Left renal cortex interstitium (tissue), 4 donors: Measurements from ENCODE around the gene CEP192. TPM values are rescaled to one million over a fixed set of nuclear protein-coding genes. Genes with fewer than 3 reads are reported as not detected.

Experiments
- DNase-seq, 4 donors: peaks; one replicate each; pipeline ENCODE4 v3.0.0-alpha.2; 2013; ENCODE audit warnings: low read depth in 4 of 4, low spot score in 2 of 4, missing footprints in 1 of 4
- polyA plus RNA-seq, 4 donors: library from polyadenylated mRNA; unstranded; fragments of 120-200 nt; gene quantifications; one replicate each; pipeline ENCODE4 v1.2.1, GENCODE V29; 2013; ENCODE audit not compliant: insufficient read length in 4 of 4

The CEP192 gene
- polyA plus RNA-seq, 4 donors: 34.7 to 46.0 (median 39.3) TPM

- no peak for DNase-seq
These were observed 145.1 kb downstream of the CEP192 start for GRCh38 chr18:13136056-13136903.

- DNase-seq: no peak
These were observed 145.9 kb downstream of the CEP192 start for GRCh38 chr18:13136904-13137669.

- DNase-seq: no peak
These were observed 146.7 kb downstream of the CEP192 start for GRCh38 chr18:13137670-13138419.

GRCh38 chr18:13138420-13139139 lies 147.4 kb downstream of the CEP192 start:
- DNase-seq: no peak

- DNase-seq: no peak
These were observed 148.8 kb downstream of the CEP192 start for GRCh38 chr18:13139885-13140450.

GRCh38 chr18:13141209-13141608 lies 150.0 kb downstream of the CEP192 start:
- DNase-seq: no peak

- no peak for DNase-seq
These were observed 154.6 kb downstream of the CEP192 start for GRCh38 chr18:13145636-13146190.

GRCh38 chr18:13147130-13147529 lies 156.0 kb downstream of the CEP192 start:
- DNase-seq: no peak

- DNase-seq: no peak
These were observed 160.5 kb downstream of the CEP192 start for GRCh38 chr18:13151656-13152055.

- no peak for DNase-seq
These were observed 167.3 kb downstream of the CEP192 start for GRCh38 chr18:13158428-13158827.

GRCh38 chr18:13159579-13159978 lies 168.4 kb downstream of the CEP192 start:
- no peak for DNase-seq

GRCh38 chr18:13161276-13161899 lies 170.2 kb downstream of the CEP192 start:
- no peak for DNase-seq

- no peak for DNase-seq
These were observed 172.2 kb downstream of the CEP192 start for GRCh38 chr18:13163167-13163927.

GRCh38 chr18:13164406-13164805 lies 173.2 kb downstream of the CEP192 start:
- DNase-seq: no peak

GRCh38 chr18:13165636-13166423 lies 174.7 kb downstream of the CEP192 start:
- DNase-seq: no peak

GRCh38 chr18:13173578-13174145 lies 182.5 kb downstream of the CEP192 start:
- no peak for DNase-seq
